Fibroblast of skin of back (primary cell): Measurements from ENCODE around the gene NAA20.
"Not testable (repeated sequence)": the region's sequence is repeated elsewhere in the genome, so short reads cannot be mapped to it uniquely, and the experiment has no call there.

Source experiments
- DNase-seq: peaks from one replicate; pipeline ENCODE4 v3.0.0-alpha.2; 2013

The NAA20 gene

GRCh38 chr20:19991854-19992253, 25.3 kb upstream of the NAA20 start:
- no peak for DNase-seq

- peak; percentile 97 for DNase-seq
These were observed 23.9 kb upstream of the NAA20 start for GRCh38 chr20:19992996-19993908.

- peak; percentile 59 for DNase-seq
These were observed 23.0 kb upstream of the NAA20 start for GRCh38 chr20:19993958-19994669.

- peak; percentile 75 for DNase-seq
These were observed 21.8 kb upstream of the NAA20 start for GRCh38 chr20:19995220-19995863.

GRCh38 chr20:19996222-19996621, 20.9 kb upstream of the NAA20 start:
- DNase-seq: no peak

GRCh38 chr20:19996917-19997316, 20.2 kb upstream of the NAA20 start:
- DNase-seq: no peak

- DNase-seq: no peak
These were observed 18.0 kb upstream of the NAA20 start for GRCh38 chr20:19998990-19999705.

- no peak for DNase-seq
These were observed 16.8 kb upstream of the NAA20 start for GRCh38 chr20:20000211-20000968.

GRCh38 chr20:20002101-20002998, 14.8 kb upstream of the NAA20 start:
- no peak for DNase-seq

- peak; percentile 37 for DNase-seq
These were observed 13.9 kb upstream of the NAA20 start for GRCh38 chr20:20003031-20003954.

GRCh38 chr20:20003955-20004322, 13.2 kb upstream of the NAA20 start:
- not testable (repeated sequence) for DNase-seq

GRCh38 chr20:20005342-20005741, 11.8 kb upstream of the NAA20 start:
- no peak for DNase-seq

GRCh38 chr20:20009784-20010253, 7.3 kb upstream of the NAA20 start:
- no peak for DNase-seq

GRCh38 chr20:20010639-20011500, 6.3 kb upstream of the NAA20 start:
- peak; percentile 46 for DNase-seq

- no peak for DNase-seq
These were observed 4.6 kb upstream of the NAA20 start for GRCh38 chr20:20012541-20012940.

GRCh38 chr20:20014659-20015058, 2.5 kb upstream of the NAA20 start:
- DNase-seq: no peak

- DNase-seq: no peak
These were observed 653 bp downstream of the NAA20 start for GRCh38 chr20:20017844-20018185.

GRCh38 chr20:20018366-20018765, 1.2 kb downstream of the NAA20 start:
- DNase-seq: no peak

- no peak for DNase-seq
These were observed 2.0 kb downstream of the NAA20 start for GRCh38 chr20:20019123-20019522.
